Glomerular visceral epithelial cell (primary cell): ENCODE measurements around the gene PABPN1.
"Not testable (repeated sequence)": the region's sequence is repeated elsewhere in the genome, so short reads cannot be mapped to it uniquely, and the experiment has no call there.

Experiments
- DNase-seq: peaks from one replicate; pipeline ENCODE4 v3.0.0-alpha.2; 2016; ENCODE audit errors: extremely low spot score

Gene PABPN1, protein sequence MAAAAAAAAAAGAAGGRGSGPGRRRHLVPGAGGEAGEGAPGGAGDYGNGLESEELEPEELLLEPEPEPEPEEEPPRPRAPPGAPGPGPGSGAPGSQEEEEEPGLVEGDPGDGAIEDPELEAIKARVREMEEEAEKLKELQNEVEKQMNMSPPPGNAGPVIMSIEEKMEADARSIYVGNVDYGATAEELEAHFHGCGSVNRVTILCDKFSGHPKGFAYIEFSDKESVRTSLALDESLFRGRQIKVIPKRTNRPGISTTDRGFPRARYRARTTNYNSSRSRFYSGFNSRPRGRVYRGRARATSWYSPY

DNA sequence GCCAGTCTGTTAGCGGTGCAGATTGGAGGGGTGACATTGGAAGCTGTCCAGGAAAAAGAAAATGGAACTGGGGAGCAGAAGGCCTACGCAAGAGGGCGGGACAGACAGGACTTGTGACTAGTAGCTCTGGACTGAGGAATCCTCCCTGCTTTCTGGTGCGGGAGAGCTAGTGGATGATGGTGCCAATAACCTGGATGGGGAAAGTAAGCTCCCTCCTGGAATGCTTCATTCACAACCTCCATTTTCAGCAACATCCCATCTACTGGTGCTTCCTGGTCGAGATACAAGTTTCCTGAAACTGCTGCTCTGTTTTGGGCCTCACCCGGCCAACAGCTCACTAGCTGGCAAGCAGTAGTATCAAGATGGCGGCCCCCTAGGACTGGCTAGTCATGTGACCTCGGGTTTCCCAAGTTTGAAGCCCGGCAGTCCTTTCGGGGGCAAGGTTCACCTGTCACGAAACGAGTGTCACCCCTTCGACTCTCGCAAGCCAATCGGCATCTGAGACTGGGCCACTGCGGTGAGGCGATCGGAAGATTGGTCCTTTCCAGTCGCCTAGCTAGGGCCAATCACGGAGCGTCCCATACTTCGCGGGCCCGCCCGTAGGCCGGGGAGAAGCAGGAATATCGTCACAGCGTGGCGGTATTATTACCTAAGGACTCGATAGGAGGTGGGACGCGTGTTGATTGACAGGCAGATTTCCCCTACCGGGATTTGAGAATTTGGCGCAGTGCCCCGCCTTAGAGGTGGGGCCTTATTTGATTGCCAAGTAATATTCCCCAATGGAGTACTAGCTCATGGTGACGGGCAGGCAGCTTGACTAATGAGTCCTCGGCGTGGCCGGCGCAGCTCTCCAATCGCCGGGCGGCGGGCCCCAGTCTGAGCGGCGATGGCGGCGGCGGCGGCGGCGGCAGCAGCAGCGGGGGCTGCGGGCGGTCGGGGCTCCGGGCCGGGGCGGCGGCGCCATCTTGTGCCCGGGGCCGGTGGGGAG, at the start of gene PABPN1:
Gene PABPN1, plus strand, starts transcription at position 874 of the 988 bp plus-strand sequence. Its CDS starts 13 bp downstream, at position 887.
- DNase-seq = peak; percentile 100

DNA sequence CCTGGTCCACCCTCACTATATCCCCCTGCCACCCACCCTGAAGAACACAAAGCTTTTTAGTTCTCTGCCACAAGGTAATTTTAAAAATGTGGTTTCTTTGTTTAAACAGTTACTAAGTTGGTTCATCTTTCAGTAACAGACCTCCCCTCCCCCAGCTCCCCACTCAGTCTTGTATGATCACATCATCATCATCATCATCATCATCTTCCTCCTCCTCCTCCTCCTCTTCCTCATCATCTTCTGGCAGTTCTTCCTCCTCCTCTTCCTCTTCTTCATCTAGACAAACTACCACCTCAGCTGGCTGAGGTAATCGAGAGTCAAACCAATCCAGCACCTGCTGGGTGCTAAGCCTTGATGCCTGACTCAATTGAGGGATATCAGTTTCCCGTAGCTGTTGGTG, 45.8 kb upstream of the PABPN1 start:
- DNase-seq = no peak

DNA sequence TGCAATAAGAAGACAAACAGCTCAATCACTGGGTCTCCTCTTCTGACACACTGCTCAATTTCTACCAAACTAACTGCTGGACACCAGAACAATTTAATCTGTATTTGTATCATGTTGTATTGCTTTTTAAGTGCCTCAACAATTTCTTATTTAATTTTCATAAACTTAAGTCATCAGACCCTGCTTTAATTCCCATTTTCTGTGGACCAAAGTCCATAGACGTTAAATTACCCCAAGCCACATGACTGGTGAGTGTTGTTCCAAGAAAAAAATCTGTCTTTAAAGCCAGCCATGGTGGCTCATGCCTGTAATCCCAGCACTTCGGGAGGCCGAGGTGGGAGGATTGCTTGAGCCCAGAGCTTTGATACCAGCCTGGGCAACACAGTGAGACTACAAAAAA, 44.1 kb upstream of the PABPN1 start:
- DNase-seq = no peak

DNA sequence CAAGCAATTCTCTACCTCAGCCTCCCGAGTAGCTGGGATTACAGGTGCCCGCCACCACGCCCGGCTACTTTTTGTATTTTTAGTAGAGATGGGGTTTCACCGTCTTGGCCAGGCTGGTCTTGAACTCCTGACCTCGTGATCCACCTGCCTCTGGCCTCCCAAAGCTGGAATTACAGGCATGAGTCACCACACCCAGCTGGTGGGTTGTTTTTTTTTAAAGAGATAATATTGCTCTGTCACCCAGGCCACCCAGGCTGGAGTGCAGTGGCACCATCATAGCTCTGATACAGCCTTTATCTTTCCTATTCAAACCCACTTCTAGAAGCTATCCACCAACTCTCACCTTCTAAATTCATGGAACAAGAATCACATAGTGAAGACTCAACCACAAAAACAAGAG, 43.3 kb upstream of the PABPN1 start:
- not testable (repeated sequence) for DNase-seq

DNA sequence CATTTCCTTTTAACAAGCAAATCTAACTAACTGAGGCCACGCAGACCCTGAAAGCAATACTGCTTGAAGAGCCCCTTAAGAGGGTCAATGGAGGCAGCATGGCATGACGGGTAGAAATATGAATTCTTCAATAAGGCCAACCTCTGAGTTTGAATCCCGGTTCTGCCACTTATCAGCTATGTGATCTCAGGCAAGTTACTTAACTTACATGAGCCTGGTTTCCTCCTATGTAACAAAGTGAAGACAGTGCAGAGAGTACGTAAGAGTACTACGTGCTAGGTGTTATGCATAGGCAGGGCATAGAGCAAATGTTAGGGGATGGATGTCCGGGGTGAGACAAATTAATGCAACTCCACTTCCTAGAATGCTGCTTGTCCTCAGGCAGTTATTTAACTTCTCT, 40.0 kb upstream of the PABPN1 start:
- no peak for DNase-seq

DNA sequence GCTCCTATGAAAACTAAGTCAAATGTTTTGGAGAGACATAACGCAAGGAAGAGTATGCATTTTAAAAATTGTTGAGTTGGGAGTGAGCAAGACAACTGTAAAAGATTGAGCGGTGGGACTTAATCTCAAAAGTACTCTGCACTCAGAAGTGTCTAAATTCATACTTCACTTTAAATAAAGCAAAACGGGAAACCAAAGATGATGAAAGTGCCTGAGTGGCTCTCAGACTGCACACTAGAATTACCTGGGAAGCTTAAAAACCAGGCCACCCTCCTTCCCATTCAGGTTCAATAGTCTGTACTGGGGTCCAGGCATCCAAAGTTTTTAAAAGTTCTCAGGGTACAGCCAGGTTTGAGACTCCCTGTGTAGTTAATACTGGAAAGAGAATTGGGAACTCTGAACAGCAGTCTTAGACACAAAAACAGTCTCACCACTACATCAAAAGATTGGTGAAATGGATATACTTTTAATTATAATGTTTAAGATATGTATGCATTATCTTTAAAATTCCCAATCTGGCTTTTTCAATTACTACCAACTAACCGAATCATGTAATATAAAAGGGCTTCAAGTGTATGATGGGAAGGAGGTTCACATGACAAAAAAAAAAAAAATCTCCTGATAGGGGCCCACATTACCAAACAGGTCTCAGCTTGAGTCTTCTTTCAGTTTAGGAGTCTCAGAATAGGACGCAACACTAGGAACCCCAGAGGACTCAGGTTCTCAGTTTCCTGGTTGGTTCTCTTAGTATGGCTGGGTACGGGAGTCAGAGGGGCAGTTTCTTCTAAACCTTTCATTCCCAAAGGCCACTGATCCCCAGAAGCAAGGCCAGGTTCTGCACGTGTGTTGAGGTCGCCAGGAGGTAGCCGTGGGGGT, 36.4 kb upstream of the PABPN1 start:
- DNase-seq = peak; percentile 14

DNA sequence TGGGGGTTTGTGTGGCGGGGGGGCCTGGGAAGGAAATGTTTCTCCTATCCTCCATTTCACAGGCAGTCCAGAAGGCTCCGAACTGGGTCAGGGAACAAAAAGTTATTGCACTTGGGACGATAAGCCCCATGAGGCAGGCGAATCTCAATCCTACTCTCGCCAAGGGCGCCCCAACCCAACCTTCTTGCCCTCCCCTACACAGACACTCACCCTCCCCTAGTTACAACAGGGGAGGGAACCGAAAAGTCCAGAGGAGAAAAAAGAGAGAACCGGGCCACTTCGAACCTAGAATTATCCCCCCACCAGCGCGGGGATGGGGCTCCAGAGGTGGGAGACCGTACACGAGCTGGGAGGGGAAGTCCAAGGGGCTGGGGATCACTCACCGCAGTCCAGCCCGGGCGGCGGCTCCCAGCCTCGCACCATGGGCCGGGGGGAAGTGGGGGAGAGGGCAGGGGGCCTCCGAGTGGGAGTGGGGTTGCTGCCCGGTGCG, 35.7 kb upstream of the PABPN1 start:
- peak; percentile 18 for DNase-seq

DNA sequence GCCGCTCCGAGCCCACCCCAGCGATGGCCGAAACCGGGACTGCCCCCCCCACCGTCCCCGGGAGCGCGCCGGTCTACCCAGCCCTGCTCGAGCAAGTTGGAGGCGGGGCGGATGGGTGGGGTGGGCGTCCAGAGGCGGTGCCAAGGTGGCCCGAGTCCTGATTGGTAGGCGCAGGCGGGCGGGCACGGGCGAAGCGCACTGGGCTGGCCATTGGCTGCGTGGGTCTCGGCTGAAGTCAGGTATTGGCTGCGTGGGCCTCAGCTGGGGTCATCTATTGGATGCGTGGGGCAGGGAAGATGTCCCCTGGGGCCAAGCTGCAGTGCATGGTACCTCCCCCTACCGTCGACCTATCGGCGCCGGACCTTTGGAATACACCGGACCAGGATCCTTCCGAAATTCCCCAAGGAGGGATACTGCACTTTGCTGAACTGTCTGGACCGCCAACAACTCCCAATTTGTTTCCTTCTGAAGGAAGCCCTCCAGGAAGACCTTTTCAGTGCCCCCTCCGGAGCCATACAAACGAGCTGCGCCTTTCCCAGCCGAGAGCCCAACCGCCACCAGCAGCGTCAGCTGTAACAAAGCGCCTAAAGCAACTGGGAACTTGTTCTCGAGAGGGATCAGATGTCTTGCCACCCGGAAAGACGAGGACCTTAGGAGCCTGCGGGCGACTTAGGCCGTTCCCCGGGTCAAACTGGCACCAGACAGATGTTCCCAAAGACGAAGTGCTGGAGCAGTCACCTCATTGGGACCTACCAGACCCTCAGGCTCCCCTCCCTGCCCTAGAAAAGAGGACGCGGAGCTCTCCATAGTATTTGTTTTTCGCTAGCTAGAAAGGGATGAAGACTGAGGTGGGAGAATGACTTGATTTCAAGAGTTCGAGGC, 35.0 kb upstream of the PABPN1 start, which contains the start of gene HOMEZ:
Gene HOMEZ, minus strand, starts transcription at position 113 of the 882 bp plus-strand sequence. CDS start 180 bp downstream, outside the sequence.
- peak; percentile 99 for DNase-seq

DNA sequence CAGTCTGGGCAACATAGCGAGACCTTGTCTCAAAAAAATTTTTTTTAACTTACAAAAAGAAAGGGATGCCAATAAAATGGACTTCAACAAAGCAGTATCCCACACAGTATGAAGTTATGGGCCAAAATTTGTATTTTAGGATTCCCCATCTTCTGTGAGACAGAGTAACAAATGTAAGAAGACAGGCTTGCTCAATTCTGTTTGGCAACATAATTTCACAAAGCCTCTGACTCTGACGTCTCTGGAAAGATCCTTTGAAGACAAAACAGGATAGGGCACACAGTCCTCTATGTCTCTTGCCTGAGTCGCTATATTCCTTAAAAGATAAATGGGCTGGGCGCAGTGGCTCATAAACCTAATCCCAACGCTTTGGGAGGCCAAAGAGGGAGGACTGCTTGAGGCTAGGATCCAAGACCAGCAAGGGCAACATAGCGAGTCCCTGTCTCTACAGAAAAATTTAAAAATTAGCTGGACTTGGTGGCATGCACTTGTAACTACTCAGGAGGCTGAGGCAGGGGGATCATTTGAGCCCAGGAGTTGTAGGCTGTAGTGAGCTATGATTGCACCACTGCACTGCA, 34.3 kb upstream of the PABPN1 start:
- no peak for DNase-seq

DNA sequence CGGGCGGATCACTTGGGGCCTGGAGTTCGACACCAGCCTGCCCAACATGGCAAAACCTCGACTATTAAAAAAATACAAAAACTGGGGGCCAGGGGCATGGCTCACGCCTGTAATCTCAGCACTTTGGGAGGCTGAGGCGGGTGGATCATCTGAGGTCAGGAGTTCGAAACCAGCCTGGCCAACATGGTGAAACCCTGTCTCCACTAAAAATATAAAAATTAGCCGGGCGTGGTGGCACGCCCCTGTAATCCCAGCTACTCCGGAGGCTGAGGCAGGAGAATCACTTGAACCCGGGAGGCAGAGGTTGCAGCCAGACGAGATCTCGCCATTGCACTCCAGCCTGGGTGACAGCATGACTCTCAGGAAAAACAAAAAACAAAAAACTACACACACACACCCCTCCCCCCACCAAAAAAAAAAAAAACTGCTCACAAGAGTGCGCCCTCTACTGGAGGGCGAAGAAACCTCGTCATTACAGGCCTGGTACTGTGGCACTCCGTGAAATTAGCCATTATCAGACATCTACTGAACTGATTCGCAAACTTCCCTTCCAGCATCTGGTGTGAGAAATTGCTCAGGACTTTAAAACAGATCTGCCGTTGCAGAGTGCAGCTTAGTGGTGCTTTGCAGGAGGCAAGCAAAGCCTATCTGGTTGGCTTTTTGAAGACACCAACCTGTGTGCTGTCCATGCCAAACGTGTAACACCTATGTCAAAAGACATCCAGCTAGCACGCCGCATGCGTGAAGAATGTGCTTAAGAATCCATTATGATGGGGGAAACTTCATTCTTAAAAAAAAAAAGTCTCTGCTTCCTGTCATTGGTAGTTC, 26.3 kb upstream of the PABPN1 start:
- DNase-seq = peak; percentile 58

DNA sequence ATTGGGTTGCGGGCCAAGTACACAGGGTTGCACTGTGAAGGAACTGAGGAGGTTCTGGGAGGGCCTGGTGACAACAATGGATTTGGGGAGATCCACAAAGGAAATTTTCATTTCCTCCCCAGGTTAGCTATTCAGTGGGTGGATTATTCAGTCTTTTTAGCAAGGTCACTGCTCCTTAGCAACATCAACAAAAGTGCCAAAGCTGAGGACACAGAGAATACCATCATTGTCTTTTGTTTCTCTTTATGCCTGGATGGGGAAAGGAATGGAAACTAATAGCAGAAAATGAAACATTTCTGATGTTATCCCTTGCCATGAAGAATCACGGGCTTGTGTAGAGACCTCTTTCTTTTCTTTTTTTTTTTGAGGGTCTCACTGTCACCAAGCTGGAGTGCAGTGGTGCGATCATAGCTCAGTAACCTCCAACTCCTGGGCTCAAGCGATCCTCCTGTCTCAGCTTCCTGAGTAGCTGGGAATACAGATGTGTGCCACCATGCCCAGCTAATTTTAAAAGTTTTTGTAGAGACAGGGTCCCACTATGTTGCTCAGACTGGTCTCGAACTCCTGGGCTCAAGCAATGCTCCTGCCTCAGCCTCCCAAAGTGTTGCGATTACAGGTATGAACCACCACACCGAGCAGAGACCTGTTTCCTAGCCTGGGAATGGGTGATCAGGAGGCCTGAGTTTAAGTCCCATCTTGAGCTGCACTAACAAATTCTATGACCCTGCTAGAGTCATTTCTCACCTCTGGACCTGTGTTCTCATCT, 25.1 kb upstream of the PABPN1 start:
- no peak for DNase-seq

DNA sequence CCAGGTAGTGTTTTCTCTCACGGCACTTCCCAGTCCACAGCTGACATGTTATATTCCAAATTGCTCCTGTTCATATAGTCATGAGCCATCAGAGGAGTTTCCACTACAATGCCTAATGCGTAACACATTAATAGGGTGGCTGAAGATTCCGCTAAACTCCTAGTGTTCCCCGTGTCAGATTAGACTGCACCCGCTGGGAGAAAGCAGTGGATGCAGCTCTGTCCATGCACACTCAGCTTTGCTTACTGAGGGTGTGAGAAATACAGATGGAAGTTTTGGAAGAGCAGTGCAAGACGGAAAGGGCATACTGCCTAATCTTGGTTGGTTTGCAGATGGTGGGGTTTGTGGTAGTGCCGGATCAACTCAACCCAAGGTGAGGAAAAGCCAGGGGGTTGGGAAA, 24.2 kb upstream of the PABPN1 start:
- DNase-seq = no peak

DNA sequence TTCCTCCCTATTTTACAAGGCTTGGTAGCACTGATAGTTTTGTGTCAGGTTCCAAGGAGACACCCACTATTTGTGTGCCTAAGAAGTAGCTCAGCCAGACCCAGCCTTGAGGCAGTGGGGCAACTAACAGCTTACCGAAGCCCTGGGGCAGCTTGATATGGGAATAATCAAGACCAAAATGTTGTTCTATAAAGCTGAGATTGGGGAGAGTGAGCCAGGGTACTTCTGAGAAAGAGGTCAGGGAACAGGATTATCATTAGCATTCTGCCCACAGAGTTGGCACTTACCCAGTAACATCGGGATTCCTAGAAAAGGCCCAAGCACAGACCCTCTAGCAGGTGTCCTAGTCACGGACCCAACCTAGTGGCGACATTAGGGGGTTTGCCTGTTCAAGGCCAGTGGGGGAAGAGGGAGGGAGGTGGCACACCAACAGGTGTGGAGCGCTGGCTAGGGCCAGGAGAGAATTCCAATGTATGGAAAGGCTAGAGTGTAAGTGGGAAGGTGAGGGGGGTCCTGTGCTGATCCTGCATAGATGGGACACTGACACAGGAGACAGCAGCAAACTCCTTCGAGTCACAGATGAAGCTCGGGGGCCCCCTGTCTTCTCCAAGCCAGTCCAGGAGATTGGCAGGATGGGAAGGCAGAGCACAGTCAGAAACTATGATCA, 23.5 kb upstream of the PABPN1 start:
- no peak for DNase-seq

DNA sequence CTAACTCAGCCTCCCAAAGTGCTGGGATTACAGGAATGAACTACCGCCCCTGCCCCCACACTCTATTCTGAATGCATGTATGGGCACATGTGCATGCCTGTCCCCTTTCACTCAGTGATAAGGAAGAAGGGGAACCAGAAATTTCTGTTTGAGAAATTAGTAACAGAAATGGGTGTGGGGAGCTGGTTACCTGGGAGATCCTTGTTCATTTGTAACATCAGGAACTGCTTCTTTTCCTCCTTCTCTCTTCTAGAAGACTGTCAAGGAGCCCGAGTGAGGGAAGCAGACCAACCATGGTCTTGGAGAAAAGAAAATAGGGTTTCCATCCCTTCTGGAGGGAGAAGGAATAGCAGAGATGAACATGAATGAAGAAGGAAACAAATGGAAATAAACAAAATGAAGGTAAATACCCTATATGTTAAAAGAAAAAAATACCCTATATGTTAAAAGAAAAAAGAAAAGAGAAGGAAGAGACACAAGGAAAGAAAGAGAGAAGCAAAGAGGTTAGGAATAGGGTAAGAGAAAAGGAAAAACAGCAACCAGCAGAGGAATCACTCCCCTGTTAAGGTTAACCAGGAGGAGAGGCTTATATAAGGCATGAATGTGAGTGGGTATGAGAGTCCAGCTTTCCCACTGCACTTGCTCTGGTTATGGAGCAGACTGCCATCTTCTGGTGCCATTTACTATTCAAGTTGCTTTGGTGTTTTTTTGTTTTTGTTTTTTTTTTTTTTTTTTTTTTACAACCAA, 21.9 kb upstream of the PABPN1 start:
- peak; percentile 38 for DNase-seq

DNA sequence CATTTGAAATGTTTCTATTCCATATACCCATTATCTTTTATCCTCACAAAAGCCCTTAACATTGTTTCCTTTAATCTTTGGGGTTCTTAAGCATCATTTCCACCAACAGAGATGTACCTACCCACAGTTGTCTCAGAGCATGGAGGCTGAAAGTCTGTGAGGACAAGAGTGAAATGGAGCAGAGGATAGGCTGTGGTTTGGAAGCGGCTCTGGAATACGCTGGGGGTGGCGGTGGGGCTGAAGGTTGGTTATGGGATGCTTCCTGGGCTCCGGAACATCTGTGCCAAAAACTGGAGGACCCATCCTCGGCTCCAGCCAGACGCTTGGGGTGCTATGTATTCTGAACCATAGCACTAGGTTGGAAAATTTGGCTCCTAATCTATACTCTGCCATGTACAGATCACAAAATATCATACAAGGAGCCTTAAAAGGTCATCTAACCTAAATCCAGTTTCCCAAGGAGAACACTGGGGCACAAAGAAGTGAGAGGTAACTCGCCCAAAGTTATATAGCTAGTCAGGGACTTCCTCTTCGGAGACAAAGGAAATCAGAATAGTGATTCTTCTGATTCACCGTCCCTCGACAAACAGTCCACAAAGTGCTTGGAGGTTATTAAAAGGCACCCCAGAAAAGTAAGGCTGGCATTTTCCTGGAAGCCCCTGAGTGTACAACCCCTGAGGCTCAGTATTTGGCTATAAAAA, 21.1 kb upstream of the PABPN1 start:
- DNase-seq = no peak

DNA sequence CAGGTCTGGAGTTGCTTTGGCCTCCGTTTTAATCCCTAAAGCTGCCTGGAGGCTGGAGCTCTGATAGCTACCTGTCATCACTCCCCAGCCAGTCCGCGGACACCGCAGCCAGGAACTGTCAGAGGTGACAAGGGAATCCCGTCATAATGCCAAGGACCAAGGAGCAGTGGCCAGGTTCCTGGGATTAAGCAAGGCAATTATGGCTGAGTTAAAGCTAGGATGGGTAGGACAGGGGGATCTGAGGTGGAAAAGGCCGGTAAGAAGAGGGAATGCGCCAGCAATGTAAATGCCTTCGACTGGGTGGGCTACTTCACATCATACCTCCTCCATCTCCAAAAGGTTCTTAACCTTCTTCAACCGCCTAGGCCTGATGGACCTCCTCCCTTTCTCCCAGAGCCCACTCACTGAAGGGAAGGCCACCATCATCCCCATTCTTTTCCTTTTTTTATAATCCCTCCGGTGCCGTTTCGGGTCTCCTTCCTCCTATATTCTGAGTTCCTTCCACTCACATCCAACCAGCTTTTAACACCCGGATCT, 20.5 kb upstream of the PABPN1 start:
- peak; percentile 33 for DNase-seq
